ENCODE results near the gene MAP7. TPM values are rescaled to one million over a fixed set of nuclear protein-coding genes. Genes with fewer than 3 reads are reported as not detected.

The MAP7 gene
- total and polyA plus RNA-seq, 9 of the 15 experiments (the other 6 are each of a cell fraction or from before 2014, with no cell fraction given), result 0.76 to 7.7 (median 3.9) TPM

DNA sequence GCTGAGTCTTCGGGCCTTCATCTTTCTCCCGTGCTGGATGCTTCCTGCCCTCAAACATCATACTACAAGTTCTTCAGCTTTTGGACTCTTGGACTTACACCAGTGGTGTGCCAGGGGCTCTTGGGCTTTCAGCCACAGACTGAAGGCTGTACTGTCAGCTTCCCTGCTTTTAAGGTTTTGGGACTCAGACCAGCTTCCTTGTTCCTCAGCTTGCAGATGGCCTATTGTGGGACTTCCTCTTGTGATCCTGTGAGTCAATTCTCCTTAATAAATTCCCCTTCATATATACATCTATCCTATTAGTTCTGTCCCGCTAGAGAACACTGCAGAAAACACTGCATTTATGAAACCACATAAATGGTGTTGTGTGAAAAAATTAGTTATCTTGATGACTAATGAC, 246.7 kb downstream of the MAP7 start:
- Histone ChIP-seq H2AFZ (ENCODE audit: low read depth, low read length) (0 out of 2 replicates have a peak overlapping the region, but pooled peaks have one; percentile 18), H3K27me3 (ENCODE audit: control insufficient read depth in 2 of 2, insufficient read depth in 2 of 2, low read length in 2 of 2) (no peaks in the 10 kb centered on the region; a peak in 1 of 5 replicates), H3K9ac (ENCODE audit: insufficient read depth in 1 of 2, low read depth in 2 of 2, low read length in 2 of 2) (no peak overlapping the region), H3K79me2 (ENCODE audit: control insufficient read depth, insufficient read depth, low read length) (no peaks in the 10 kb centered on the region), H3K4me3 (no peak overlapping the region), H3K4me2 (ENCODE audit: insufficient read depth, low read length) (no peak overlapping the region), H3K9me3 (replicated peaks; ENCODE audit: control insufficient read depth, insufficient read depth, low read depth, low read length) (no peaks in the 10 kb centered on the region), H3K9me1 (ENCODE audit: control insufficient read depth, insufficient read depth, low read length) (no peaks in the 10 kb centered on the region), H3K4me1 (replicated peaks in 1 of 2; ENCODE audit: control insufficient read depth in 2 of 2, insufficient read depth in 2 of 2, low read length in 2 of 2) (peaks cover 0 to 4% of the 10 kb centered on the region in 2 experiments; a peak in 2 of 5 replicates), H3K27ac (ENCODE audit: extremely low read depth, low read depth, low read length) (no peak overlapping the region), H3K36me3 (ENCODE audit: control insufficient read depth, insufficient read depth, low read length) (no peaks in the 10 kb centered on the region), H4K20me1 (replicated peaks; ENCODE audit: control insufficient read depth, insufficient read depth, low read length) (no peaks in the 10 kb centered on the region)
- ATAC-seq (no peak), FAIRE-seq (no peak), DNase-seq (ENCODE audit: extremely low read depth in 1 of 4, low spot score in 3 of 4) (no peak)
- TF ChIP-seq, protein P1, sequence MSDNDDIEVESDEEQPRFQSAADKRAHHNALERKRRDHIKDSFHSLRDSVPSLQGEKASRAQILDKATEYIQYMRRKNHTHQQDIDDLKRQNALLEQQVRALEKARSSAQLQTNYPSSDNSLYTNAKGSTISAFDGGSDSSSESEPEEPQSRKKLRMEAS (CRISPR knock-in tag; IDR thresholded peaks at IDR 0.05), result no peak
- 0 out of 2 replicates have a peak, but pooled peaks have one; percentile 19 for TF ChIP-seq ZFX (CRISPR knock-in tag; IDR thresholded peaks at IDR 0.05)
- BruUV-seq (replicated peaks), result no TSS peak
- intact Hi-C loops (cut with micrococcal nuclease), result no loop called here
- WGBS (ENCODE audit: insufficient coverage, low coverage, missing lambda C conversion rate), result 31% methylated on average over 3 of the region's 3 CpGs
- POLR2A ChIA-PET, result interaction anchor here (0.6 to 2.6 kb wide), 3 partner anchors 13 to 15 kb away, joined by 3 to 28 read pairs (median 5); partner anchors contain the start of gene BCLAF1
- in situ Hi-C loops (cut with MboI), result no loop called here
- CTCF ChIA-PET (ENCODE audit: low intra/inter-chr PET ratio), result no interaction called here

- CTCF ChIA-PET (ENCODE audit: low intra/inter-chr PET ratio), result no interaction called here
- H3K36me3 ChIP-seq (ENCODE audit: control insufficient read depth, insufficient read depth, low read length), result no peaks in the 10 kb centered on the region
- no peak overlapping the region for H3K27ac ChIP-seq (ENCODE audit: extremely low read depth, low read depth, low read length)
- H3K9me1 ChIP-seq (ENCODE audit: control insufficient read depth, insufficient read depth, low read length), result no peaks in the 10 kb centered on the region
- DNase-seq (ENCODE audit: extremely low read depth in 1 of 4, low spot score in 3 of 4), result no peak
- ATAC-seq, result no peak
- 40% methylated on average over 3 of the region's 3 CpGs for WGBS (ENCODE audit: insufficient coverage, low coverage, missing lambda C conversion rate)
- POLR2A ChIA-PET, result interaction anchor here (1.0 kb wide), 1 partner anchor 21 kb away, joined by 3 read pairs; no protein-coding TSS in a partner anchor
- no peak overlapping the region for H3K4me2 ChIP-seq (ENCODE audit: insufficient read depth, low read length)
- FAIRE-seq, result no peak
- H3K4me1 ChIP-seq (replicated peaks in 1 of 2; ENCODE audit: control insufficient read depth in 2 of 2, insufficient read depth in 2 of 2, low read length in 2 of 2), result peaks cover 0 to 7% of the 10 kb centered on the region in 2 experiments; a peak in 3 of 5 replicates
- no peak overlapping the region for H2AFZ ChIP-seq (ENCODE audit: low read depth, low read length)
- H3K9me3 ChIP-seq (replicated peaks; ENCODE audit: control insufficient read depth, insufficient read depth, low read depth, low read length), result no peaks in the 10 kb centered on the region
- TF ChIP-seq, protein P2, sequence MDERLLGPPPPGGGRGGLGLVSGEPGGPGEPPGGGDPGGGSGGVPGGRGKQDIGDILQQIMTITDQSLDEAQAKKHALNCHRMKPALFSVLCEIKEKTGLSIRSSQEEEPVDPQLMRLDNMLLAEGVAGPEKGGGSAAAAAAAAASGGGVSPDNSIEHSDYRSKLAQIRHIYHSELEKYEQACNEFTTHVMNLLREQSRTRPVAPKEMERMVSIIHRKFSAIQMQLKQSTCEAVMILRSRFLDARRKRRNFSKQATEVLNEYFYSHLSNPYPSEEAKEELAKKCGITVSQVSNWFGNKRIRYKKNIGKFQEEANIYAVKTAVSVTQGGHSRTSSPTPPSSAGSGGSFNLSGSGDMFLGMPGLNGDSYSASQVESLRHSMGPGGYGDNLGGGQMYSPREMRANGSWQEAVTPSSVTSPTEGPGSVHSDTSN (CRISPR knock-in tag; IDR thresholded peaks at IDR 0.05; ENCODE audit: low read depth), result no peak
- TF ChIP-seq, protein P2 (tag; conservative IDR thresholded peaks at IDR 0.05; ENCODE audit: low read depth), result 0 out of 2 replicates have a peak, but pooled peaks have one; percentile 16
- no peak for TF ChIP-seq PYGO2 (tag; IDR thresholded peaks at IDR 0.05)
- H3K4me3 ChIP-seq, result no peak overlapping the region
- no peak overlapping the region; a peak in 1 of 4 replicates for H3K9ac ChIP-seq (ENCODE audit: insufficient read depth in 1 of 2, low read depth in 2 of 2, low read length in 2 of 2)
- intact Hi-C loops (cut with micrococcal nuclease) (loop anchor here (5.0 kb wide), 1 partner anchor 498 kb away; the partner anchor contains the start of gene MAP3K5), in situ Hi-C loops (cut with MboI) (no loop called here)
- H4K20me1 ChIP-seq (replicated peaks; ENCODE audit: control insufficient read depth, insufficient read depth, low read length), result no peaks in the 10 kb centered on the region
- H3K79me2 ChIP-seq (ENCODE audit: control insufficient read depth, insufficient read depth, low read length), result peaks cover 8% of the 10 kb centered on the region; the same call in 2 of the 3 replicates
- no TSS peak for BruUV-seq (replicated peaks)
- H3K27me3 ChIP-seq (ENCODE audit: control insufficient read depth in 2 of 2, insufficient read depth in 2 of 2, low read length in 2 of 2), result no peaks in the 10 kb centered on the region; a peak in 2 of 5 replicates
These were observed 255.6 kb downstream of the MAP7 start for GRCh38 chr6:136294621-136295020.
